Glomerular visceral epithelial cell (primary cell): ENCODE results near the gene DCN.

Experiments
- DNase-seq: peaks from one replicate; pipeline ENCODE4 v3.0.0-alpha.2; 2016; ENCODE audit errors: extremely low spot score

Gene DCN

DNA sequence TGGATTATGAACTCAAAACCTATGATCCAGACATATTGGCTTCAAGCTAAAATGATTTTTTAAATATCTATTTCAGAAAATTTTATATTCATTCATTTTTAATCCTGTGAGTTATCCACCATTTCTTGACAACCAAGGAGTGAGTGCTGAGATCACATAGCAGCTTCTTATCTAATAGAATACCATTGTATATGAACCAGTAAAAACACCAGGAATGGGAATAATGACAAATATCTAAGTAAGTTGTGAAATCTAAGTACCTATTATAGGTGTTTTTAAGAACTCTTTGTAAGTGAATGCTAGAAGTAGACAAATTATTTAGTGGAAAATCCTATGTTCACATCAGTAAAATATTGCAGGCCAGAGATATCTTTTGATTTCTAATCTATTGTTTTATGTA is 79.5 kb downstream of the DCN start:
- DNase-seq, result no peak

DNA sequence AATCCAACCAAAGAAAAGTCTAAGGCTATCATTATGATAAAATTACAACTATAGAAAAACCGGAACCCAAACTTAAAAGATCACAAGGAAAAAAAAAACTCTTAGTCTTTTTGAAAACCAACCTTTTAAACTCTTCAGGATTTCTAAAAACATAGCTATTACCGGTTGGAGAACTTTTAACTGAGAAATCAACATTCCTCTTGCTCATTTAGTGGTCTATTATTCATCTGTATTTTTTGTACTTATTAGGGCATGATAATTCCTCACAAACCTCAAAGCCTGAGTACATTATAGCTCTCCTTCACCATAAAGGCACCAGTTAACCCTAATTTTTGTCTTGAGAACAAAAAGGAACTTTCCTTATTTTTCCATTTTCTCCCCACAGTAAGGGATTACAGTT is 81.7 kb downstream of the DCN start:
- DNase-seq, result peak; percentile 54

DNA sequence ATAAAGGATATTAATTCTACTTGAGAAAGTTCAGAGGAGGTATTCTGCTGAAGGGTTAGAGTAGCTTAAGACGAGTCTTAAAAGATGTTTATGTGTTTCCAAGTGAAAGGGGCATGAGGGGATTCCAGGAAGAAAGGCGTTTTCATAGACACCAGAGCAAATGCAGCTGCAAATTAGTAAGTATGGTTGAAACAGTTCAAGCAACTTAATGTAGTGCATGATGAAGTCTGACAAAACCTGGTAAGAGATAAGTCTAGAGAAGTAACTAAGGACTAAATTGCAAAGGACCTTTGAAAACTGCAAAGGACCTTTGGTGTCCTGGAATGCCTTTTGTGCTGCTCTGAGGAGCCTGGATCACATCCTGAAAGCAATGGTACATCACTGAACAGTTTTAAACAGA is 82.8 kb downstream of the DCN start:
- DNase-seq, result no peak

DNA sequence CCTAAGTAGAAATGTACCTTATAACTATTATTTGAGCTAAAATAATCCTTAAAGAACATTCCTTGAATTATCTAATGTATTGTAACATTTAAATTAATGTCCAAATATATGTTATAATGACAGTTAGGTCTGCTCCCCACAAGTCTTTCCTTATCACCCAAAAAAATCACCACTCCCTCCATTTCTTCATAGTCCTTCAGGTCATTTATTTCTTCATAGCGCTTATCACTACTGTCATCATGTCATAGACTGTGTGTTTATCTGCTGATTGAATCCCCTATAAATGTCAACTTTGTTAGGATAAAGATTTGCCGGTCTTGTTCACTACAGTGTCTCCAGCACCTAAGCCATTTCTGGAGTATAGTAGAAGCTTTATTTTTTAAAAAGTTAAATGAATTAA is 83.3 kb downstream of the DCN start:
- DNase-seq, result no peak

DNA sequence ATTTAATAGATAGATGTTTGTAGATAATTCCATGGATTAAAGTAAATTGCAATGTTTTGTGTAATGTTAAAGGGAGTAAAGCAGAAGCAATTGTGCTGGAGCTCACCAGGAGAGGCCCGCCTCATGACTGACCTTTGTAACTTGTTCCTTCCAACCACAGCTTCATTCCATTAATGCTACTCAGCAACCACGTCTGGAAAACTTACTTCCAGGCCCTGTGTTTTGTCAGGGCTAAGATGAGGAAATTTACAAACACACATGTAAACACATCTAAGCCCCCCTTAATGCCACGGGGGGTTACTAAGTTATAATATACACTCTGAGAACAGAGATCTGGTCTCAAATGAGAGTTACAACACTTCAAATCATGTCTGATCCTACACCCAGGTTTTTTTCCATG is 83.7 kb downstream of the DCN start:
- peak; percentile 85 for DNase-seq

DNA sequence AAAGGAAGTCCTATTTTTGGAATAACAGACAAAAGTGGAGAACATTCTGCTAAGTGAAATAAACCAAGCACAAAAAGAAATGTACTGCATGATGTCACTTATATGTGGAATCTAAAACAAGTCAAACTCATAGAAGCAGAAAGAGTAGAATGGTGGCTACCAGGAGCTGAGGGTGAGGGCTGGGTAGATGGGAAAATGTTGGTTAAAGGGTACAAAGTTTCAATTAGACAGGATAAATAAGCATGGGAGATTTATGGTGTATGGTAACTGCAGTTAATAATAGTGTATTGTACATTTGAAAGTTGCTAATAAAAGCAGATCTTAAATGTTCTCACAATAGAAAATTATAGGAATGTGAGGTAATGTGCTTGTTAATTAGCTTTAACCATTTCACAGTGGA is 84.2 kb downstream of the DCN start:
- DNase-seq, result peak; percentile 34

DNA sequence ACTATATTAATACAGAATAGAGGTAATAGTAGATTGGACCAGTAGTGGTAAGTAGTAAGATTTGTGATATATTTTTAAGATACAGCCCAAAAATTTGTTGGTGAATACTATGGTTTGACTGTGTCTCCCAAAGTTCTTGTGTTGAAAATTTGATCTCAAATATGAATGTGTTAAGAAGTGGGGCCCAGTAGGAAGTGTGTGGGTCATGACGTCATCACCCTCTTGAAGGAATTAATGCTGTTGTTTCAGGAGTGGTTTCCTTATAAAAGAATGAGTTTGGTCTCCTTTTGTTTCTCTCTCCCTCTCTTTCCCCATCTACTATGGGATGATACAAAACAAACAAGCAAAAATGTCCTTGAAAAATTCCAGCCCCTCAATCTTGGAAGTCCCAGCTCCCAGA is 87.7 kb downstream of the DCN start:
- no peak for DNase-seq

DNA sequence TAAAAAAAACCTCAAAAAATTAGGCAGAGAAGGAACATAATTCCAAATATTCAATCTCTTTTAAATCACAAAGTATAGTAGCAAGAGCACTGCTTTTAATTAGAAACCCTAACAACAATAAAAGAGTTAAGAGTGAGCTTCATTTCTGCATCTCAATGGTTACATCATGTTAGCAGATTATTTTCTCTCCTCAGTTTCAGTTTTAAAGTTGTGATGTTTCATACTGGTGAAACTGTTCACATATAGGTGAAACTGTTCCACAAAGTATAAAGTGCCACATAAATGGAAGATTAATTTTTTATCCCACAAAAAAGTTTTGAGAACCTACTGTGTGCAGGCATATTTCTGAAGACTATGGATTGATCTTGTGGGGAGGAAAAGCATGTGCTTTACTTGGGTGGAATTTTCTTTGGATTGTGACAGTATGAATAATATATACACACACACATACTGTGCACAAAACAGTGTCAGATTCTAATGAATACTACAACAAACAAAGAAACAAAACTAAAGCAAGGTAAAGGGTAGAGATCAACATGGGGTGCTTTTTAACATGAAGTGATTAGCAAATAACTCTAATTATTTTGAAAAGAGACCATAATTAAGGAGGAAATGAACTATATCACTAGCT is 88.5 kb downstream of the DCN start:
- no peak for DNase-seq

DNA sequence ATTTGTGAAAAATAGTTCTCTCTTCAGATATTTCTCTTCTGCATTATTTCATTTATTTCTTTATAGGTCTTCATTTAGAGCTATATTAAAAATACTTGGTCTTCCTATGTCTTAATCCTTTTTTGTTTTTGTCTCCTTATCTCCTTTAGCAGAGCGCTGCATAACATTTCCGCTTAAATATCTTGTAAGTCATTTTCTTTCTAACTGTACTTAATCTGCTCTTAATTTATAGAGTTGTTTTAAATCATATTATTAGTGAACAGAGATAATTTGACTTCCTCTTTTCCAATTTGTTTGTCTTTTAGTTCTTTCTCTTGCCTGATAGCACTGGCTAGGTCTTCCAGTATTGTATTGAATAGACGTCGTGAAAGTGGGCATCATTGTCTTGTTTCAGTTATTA is 89.3 kb downstream of the DCN start:
- no peak for DNase-seq

DNA sequence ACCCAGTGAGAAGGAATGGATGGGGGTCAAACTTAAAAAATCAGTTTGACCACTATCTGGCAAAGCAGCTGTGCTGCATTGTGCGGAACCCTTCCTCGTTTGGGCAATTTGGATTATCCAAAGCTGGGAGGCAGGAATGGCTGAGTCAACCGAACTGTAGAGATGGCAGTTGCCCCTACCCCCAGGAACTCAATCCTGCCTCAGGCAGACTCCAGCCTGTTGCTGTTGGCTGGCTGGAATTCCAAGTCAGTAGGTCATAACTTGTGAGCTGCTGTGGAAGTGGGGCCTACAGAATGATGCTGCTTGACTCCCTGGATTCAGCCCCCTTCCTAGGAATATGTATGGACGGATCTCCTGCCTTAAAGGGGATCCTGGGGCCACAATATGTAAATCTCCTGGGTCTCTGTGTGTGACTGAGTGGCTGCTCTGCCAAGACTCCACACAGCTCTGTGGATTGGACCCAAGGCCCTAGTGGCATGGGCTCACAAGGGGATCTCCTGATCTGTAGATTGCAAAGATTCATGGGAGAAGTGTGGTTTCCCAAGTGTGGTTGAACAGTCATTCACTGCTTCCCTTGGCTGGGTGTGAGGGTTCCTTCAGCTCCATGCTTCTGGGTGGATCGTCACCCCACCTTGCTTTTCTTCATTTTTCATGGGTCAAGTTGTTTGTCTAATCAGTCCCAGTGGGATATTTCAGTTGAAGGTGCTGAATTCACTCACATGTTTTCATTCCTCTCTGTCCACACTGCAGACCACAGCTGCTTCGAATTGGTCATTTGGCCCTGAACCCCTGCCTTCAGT is 90.5 kb downstream of the DCN start:
- no peak for DNase-seq
